Glutamatergic neuron (in vitro differentiated cells): ENCODE results near the gene GPHN. TPM values are rescaled to one million over a fixed set of nuclear protein-coding genes. Genes with fewer than 3 reads are reported as not detected.

Source experiments
- DNase-seq: peaks from one replicate; pipeline ENCODE4 v3.0.0; 2022
- H3K27ac Mint-ChIP-seq: one replicate; pipeline ENCODE4 v1.8.0; 2020; ENCODE audit warnings: mild to moderate bottlenecking, mixed read lengths, inconsistent platforms; ENCODE audit not compliant: unreplicated experiment
- H3K27me3 Mint-ChIP-seq: one replicate; pipeline ENCODE4 v1.8.0; 2020; ENCODE audit warnings: mild to moderate bottlenecking, moderate library complexity, mixed read lengths, inconsistent platforms; ENCODE audit not compliant: unreplicated experiment
- H3K36me3 Mint-ChIP-seq: one replicate; pipeline ENCODE4 v1.8.0; 2020; ENCODE audit warnings: mild to moderate bottlenecking, mixed read lengths, inconsistent platforms; ENCODE audit not compliant: unreplicated experiment
- H3K4me1 Mint-ChIP-seq: one replicate; pipeline ENCODE4 v1.8.0; 2020; ENCODE audit warnings: mild to moderate bottlenecking, low read depth, mixed read lengths, inconsistent platforms; ENCODE audit not compliant: unreplicated experiment
- H3K4me3 Mint-ChIP-seq: one replicate; pipeline ENCODE4 v1.8.0; 2020; ENCODE audit warnings: mild to moderate bottlenecking, mixed read lengths, inconsistent platforms; ENCODE audit not compliant: unreplicated experiment
- H3K9me3 Mint-ChIP-seq: one replicate; pipeline ENCODE4 v1.8.0; 2020; ENCODE audit warnings: mild to moderate bottlenecking, moderate library complexity, mixed read lengths, inconsistent platforms; ENCODE audit not compliant: unreplicated experiment
- total RNA-seq: library from RNA; stranded (reverse); fragmentation: NEBNext Ultra II Directional; extraction: Animal tissue kit (Norgen Biotek cat#: 25700); gene quantifications from one replicate; pipeline ENCODE4 v1.2.1, GENCODE V29; 2021; ENCODE audit not compliant: unreplicated experiment
- TF ChIP-seq, protein P1 (sequence below): fragments of 200-600 bp; sonication (generic); IDR thresholded peaks from one replicate; pipeline ENCODE4 v1.5.0; 2021; ENCODE audit not compliant: partially characterized antibody, unreplicated experiment

Gene GPHN
- total RNA-seq, 1 donor from 2014 or later = 29.8 TPM

DNA sequence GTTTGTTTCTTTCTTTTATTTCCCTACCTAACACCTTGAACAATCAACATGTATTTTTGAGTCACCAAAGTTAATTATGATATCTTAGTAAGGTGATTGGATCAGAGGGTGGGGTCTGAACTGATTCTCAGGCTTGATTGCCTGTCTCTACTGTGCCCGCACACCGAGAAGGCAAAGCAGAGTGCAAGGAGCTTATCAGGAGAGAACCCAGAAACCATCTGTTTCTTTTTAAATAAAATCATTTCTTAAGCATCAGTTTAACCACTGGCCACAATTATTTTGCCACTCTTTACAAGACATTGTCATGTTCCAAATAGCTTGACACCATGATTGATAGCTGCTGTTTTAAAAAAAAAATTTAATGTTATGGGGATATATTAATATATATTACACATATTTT is 684.4 kb downstream of the GPHN start:
- no peaks in the 10 kb centered on the region for H3K36me3 Mint-ChIP-seq

DNA sequence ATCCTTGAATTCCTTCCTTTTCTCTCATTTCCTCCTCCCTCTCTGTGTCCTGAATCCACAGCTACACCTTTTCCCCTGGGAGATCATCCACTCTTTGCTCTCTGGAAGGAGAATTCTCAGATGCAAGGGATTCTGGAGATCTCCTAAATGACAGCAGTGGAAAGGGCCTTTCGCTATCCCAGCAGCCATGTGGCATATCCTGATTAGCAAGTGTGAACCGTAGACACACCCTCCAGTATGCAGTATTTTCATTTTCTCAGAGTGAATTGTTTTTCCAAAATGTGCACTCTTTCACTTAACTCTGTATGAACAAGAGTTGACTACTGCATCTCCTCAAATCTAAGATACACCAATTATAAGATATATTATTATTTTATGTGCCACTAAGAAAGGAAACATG is 687.3 kb downstream of the GPHN start:
- Mint-ChIP-seq H3K4me3 (no peak overlapping the region), H3K4me1 (no peaks in the 10 kb centered on the region), H3K36me3 (no peaks in the 10 kb centered on the region), H3K27ac (no peak overlapping the region), H3K27me3 (no peaks in the 10 kb centered on the region), H3K9me3 (no peaks in the 10 kb centered on the region)
- no peak for DNase-seq
- TF ChIP-seq, protein P1, sequence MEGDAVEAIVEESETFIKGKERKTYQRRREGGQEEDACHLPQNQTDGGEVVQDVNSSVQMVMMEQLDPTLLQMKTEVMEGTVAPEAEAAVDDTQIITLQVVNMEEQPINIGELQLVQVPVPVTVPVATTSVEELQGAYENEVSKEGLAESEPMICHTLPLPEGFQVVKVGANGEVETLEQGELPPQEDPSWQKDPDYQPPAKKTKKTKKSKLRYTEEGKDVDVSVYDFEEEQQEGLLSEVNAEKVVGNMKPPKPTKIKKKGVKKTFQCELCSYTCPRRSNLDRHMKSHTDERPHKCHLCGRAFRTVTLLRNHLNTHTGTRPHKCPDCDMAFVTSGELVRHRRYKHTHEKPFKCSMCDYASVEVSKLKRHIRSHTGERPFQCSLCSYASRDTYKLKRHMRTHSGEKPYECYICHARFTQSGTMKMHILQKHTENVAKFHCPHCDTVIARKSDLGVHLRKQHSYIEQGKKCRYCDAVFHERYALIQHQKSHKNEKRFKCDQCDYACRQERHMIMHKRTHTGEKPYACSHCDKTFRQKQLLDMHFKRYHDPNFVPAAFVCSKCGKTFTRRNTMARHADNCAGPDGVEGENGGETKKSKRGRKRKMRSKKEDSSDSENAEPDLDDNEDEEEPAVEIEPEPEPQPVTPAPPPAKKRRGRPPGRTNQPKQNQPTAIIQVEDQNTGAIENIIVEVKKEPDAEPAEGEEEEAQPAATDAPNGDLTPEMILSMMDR = no peak

More for the DNA sequence above, 684.4 kb downstream of the GPHN start:
- DNase-seq = no peak
- H3K4me1 Mint-ChIP-seq = no peaks in the 10 kb centered on the region
- no peaks in the 10 kb centered on the region for H3K9me3 Mint-ChIP-seq
- H3K27ac Mint-ChIP-seq = no peak overlapping the region
- H3K27me3 Mint-ChIP-seq = no peaks in the 10 kb centered on the region
- no peak overlapping the region for H3K4me3 Mint-ChIP-seq
- TF ChIP-seq, protein P1 = no peak

GRCh38 chr14:67199016-67199415 is 691.1 kb downstream of the GPHN start:
- Mint-ChIP-seq H3K9me3 (no peaks in the 10 kb centered on the region), H3K27me3 (no peaks in the 10 kb centered on the region), H3K4me3 (no peak overlapping the region), H3K27ac (no peak overlapping the region), H3K36me3 (no peaks in the 10 kb centered on the region), H3K4me1 (no peaks in the 10 kb centered on the region)
- DNase-seq = no peak
- TF ChIP-seq, protein P1 = no peak

- H3K4me3 Mint-ChIP-seq = no peak overlapping the region
- H3K36me3 Mint-ChIP-seq = no peaks in the 10 kb centered on the region
- H3K4me1 Mint-ChIP-seq = no peaks in the 10 kb centered on the region
- TF ChIP-seq, protein P1 = no peak
- H3K9me3 Mint-ChIP-seq = peaks cover 7% of the 10 kb centered on the region
- DNase-seq = no peak
- H3K27ac Mint-ChIP-seq = no peak overlapping the region
- no peaks in the 10 kb centered on the region for H3K27me3 Mint-ChIP-seq
Measured at GRCh38 chr14:67207810-67208209, 699.9 kb downstream of the GPHN start.

- H3K9me3 Mint-ChIP-seq = no peaks in the 10 kb centered on the region
- TF ChIP-seq, protein P1 = no peak
- DNase-seq = no peak
- H3K27me3 Mint-ChIP-seq = peaks cover 2% of the 10 kb centered on the region
- H3K4me1 Mint-ChIP-seq = no peaks in the 10 kb centered on the region
- no peak overlapping the region for H3K27ac Mint-ChIP-seq
- no peak overlapping the region for H3K4me3 Mint-ChIP-seq
- H3K36me3 Mint-ChIP-seq = no peaks in the 10 kb centered on the region
Measured at GRCh38 chr14:67218126-67218525, 710.2 kb downstream of the GPHN start.
